Activated T-cell treated with anti-CD3 and anti-CD28 coated beads for 48 hours (primary cell): Measurements from ENCODE around the gene NANOG.
A peak's percentile ranks its signal among the peaks of the same experiment; 100 is the strongest.
"Not testable (repeated sequence)": the region's sequence is repeated elsewhere in the genome, so short reads cannot be mapped to it uniquely, and the experiment has no call there.

Experiments
- DNase-seq: peaks from one replicate; pipeline ENCODE4 v3.0.0-alpha.2; 2020; ENCODE audit warnings: low read depth

The NANOG gene

DNA sequence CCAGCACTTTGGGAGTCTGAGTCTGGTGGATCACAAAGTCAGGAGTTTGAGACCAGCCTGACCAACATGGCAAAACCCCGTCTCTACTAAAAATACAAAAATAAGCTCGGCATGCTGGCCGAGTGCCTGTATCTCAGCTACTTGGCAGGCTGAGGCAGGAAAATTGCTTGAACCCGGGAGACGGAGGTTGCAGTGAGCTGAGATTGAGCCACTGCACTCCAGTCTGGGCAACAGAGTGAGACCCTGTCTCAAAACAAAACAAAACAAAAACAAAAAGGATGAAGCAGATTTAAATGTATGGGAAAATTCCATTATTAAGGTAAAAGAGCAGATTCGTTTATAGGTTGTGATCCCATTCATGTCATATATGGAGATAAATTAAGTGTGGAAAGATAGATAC, 17.1 kb downstream of the NANOG start:
- DNase-seq: not testable (repeated sequence)

DNA sequence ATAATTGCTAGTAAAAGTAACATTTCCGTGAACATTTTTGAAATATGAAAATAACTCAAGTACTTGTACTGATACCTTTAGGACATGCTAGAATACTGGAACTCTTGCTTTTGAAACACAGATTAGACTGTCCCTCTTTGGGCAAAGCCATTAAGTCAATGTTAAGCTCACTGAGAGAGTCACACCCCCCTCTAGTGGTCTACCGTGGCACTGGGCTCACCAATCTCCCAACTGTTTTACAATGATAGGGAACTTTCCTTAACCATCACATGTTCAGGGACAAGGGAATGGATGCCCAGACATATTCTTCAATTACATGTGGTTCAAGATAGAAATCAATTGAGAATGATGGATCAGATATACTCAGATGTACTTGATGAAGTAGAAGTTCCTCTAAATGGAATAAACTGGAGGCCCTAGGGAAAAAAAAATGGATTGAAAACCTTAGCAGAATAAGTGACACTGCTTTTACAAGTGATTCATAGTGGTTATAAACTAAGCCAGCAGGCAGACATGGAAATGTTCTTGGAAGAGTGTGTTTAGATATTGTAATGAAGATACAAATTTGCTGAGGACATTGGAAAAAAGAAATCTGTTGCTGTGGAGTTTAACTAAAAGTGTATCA, 17.8 kb downstream of the NANOG start:
- DNase-seq: peak; percentile 48

DNA sequence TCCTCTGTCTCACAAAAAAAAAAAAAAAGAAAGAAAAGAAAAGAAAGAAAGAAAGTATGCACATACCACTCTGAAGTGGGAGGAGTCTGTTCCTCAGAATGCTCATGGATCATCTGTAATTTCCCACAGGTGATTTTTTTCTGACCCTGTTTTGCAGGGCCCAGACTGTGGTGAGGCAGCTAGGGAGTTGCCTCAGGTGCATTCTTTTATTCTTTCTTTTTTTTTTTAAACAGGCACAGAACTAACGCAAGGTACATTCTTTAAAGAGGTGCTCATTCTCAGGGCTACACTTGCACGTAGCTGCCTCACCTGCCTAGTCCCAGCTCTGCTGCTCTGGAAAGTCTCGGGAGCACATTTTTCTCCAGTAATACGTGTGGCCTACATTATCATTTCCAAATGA, 36.6 kb downstream of the NANOG start:
- not testable (repeated sequence) for DNase-seq

DNA sequence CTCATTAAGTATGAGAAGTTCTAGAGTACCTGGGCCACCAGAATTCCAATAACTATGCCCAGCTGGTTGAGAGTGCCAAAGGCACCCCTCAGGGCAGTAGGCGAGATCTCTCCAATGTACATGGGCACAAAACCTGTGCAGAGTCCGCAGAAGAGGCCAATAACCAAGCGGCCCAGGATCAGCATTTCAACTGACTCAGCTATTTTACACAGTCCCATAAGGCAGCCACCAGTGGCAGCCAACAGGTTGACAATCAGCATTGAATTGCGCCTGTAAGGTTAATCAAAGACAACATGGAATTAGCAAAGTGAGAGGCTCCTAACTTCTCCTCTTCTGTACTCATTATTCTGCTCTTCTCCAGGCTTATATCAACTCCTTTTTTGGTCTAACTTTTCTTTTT, 40.5 kb downstream of the NANOG start:
- not testable (repeated sequence) for DNase-seq

DNA sequence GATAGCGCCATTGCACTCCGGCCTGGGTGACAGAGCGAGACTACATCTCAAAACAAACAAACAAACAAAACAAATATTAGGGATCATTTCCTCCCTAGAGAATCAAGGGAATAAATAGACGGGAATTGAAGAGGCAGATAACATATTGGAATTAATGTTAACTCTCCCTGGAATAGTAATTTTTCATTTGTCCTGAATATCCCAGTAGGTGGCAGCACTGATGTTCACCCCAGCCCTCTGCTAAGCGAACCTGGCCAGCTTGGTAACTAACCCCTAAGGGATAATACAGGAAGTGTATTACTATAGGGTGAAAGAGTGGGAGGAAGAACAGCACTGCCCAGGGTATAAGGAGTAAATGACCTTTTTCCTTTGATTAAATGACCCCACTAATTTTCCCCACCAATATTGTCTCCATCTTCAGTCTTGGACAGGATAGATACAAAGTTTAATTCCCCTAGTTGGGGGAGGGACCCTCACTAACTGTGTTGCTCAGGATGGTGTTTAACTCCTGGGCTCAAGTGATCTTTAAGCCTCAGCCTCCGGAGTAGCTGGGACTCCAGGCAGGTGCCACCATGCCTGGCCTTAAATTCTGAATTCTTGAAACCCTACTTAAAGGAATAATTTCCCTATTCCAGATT, 43.0 kb downstream of the NANOG start:
- no peak for DNase-seq

DNA sequence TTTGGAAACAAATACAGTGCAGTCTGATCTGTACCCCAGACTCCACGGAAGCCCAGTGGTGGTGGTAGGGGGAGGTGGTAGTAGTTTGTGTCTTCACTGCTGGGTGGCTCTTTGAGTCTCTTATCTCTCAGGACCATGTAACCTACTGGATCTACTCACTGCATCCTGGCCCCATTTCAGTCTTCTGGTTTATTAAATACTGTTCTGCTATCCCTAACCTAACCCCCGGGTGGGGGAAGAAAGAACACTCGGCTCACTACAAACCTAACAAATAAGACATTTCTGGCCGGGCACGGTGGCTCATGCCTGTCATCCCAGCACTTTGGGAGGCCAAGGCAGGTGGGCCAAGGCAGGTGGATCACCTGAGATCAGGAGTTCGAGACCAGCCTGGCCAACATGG, 44.0 kb downstream of the NANOG start:
- not testable (repeated sequence) for DNase-seq

DNA sequence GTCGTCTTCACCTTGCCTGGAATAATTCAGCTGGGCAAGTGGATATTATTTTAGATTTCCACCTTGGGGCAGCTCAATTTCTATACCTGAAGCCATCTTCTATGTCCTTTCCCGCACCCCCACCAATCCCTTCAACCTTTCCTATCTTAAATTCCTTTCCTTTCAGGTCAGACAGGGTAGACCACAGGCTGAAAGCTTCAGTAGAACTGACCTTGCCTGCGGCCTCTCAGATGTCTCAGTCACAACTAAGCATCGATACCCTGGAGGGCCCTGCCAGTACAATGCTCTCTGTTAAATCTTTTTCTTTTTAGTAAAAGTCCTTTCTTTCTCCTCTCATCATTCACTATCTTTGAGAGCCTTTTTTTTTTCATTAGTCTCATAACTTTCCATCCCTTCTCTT, 44.6 kb downstream of the NANOG start:
- no peak for DNase-seq

DNA sequence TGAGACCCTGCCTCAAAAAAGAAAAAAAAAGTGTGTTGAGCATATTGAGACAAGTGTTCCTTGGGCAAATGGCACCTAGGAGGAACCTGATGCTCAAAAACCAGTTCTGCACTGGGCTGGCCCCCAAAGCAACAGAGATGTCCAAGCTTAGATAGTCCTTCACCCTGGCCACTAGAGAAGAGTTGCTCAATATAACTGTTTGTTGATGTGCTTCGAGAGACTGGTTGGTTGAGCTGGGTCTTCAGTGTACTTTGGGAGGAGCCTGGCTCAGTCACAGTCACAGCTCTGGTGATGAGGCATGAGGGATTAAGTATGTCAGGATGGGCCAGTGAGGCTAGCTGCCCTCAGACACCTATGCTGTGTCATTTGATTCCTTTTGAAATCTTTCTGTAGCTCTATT, 45.5 kb downstream of the NANOG start:
- no peak for DNase-seq

DNA sequence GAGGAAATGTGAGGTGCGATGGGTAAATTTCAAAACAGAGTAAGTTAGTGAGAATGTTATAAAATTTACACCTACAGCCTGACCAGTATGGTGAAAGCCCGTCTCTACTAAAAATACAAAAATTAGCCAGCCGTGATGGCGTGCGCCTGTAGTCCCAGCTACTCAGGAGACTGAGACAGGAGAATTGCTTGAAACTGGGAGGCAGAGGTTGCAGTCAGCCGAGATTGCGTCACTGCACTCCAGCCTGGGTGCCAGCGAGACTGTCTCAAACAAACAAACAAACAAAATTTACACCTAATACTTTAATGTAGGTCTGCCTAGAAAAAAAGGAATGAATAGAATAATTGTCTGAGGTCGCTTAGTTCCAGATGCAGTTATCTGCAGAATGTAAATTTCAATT, 45.9 kb downstream of the NANOG start:
- no peak for DNase-seq

DNA sequence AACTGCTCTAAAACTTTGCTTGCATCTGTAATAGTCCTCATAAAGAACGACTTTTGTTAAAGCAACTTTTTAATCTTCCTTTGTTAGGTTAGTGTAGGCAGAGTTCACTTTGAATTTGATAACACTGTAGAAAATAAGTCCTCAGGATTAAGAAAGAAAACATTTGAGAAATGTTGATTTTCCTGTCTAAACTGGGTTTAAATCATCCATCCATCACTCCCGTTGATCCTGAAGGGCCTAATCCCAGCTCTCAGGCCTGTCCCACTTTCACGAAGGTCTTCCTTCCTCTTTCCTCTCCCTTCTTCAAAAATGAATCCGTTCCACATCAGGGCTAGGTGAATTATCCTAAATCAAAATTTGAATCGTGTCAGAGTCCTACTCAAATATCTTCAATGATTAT, 46.6 kb downstream of the NANOG start:
- no peak for DNase-seq

DNA sequence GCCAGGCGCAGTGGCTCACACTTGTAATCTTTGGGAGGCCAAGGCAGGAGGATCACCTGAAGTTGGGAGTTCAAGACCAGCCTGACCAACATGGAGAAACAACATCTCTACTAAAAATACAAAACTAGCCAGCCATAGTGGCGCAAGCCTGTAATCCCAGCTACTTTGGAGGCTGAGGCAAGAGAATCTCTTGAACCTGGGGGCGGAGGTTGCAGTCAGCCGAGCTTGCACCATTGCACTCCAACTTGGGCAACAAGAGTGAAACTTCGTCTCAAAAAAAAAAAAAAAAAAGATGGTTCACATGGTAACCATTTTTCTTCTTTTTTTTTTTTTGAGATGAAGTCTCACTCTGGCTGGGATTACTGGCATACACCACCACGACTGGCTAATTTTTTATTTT, 48.2 kb downstream of the NANOG start:
- no peak for DNase-seq

DNA sequence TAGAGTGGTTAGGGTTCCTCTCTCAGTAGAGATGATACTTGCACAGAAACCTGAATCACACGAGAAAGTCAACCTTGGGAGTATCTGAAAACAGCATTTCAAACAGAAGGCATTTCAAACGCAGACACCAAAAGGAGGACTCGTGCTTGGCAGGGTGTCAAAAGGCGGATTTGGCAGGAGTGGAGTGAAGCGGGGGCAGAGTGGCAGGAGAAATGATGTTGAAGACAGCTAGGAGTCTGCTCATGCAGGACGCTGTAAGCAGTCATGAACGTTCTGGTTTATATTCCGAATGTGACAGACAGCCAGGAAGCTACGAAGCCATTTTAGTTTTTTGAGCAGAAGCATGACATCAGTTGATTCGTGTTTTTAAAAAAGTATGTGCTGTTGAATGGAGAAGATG, 50.0 kb downstream of the NANOG start:
- not testable (repeated sequence) for DNase-seq

DNA sequence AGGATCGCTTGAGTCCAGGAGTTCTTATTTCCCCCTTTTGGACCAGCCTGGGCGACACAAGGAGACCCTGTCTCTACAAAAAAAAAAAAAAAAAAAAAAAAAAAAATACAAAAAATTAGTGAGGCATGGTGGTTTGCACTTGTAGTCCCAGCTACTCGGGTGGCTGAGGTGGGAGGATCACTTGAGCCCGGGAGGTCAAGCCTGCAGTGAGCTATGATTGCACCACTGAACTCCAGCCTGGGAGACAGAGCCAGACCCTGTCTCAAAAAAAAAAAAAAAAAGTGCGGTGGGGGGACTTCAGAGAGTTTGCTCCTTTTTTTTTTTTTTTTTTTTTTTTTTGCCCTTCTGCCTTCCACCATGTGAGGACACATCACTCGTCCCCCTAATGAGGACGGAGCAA, 50.6 kb downstream of the NANOG start:
- not testable (repeated sequence) for DNase-seq

DNA sequence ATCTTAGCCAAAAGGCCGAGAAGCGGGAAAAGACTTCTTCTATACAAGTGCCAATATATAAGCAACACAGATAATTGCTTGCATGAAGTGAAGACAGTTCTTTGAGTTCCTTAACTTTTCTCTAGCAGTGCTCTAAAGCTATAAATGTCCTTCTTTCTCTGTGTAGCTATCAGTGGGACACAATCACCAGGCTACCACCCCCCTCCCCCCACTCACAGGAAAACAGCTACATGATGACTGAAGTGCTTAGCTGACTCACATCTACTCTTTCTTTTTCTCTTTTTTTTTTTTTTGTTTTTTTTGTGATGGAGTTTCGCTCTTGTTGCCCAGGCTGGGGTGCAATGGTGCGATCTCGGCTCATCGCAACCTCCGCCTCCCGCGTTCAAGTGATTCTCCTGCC, 53.2 kb downstream of the NANOG start:
- not testable (repeated sequence) for DNase-seq

DNA sequence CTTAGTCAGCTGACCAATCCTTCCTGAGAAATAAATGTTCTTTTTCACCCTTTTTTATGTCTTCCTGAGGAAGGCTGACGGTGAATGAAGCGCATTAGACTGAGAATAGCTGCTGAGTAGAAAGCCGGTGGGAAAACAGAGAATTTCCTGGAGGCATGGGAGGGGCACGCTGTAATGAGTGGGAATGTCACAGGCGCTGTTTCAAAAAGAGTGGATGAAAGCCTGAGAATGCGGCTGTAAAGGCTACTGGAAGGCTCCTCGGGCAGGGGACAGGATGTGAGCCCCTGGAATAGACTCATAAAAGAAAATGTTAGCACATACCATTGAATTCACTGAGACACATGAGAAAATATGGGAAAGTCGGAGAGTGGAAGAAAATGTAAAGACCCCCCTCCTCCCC, 53.9 kb downstream of the NANOG start:
- DNase-seq: not testable (repeated sequence)

DNA sequence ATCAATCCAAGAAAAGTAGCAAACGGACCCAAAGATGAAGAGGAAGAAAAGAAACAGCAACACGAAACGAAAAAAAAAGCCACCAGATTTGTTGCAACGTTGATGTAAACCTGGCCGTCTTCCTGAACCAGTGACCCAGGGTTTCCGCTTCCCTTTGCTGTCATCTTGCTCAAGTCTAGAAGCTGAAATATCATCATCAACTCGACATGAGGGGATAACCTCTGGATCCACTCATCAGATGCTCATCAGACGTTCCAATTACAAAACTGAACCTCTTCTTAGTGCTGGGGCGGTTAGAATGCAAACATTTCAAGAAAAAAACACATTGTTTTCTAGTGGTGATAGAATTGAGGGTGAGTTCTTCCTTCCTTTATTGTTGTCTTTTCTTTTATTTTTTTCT, 54.4 kb downstream of the NANOG start:
- not testable (repeated sequence) for DNase-seq

DNA sequence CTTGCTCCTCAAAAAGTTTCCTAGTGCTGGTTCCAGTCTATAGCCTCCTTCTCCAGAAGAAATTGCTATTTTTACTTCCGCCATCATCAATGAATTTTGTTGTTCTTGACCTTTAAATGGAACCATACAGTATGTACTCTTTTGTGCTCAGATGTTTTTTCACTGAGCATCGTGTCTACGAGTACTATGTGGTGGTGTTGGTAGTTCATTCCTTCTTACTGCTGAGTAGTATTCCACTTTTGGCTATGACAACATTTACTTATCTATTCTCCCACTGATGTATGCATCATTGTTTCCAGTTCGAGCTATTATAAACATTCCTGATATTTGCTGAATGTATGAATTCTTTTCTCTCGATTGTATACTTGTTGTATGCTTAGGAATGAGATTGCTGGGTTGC, 54.9 kb downstream of the NANOG start:
- DNase-seq: no peak

DNA sequence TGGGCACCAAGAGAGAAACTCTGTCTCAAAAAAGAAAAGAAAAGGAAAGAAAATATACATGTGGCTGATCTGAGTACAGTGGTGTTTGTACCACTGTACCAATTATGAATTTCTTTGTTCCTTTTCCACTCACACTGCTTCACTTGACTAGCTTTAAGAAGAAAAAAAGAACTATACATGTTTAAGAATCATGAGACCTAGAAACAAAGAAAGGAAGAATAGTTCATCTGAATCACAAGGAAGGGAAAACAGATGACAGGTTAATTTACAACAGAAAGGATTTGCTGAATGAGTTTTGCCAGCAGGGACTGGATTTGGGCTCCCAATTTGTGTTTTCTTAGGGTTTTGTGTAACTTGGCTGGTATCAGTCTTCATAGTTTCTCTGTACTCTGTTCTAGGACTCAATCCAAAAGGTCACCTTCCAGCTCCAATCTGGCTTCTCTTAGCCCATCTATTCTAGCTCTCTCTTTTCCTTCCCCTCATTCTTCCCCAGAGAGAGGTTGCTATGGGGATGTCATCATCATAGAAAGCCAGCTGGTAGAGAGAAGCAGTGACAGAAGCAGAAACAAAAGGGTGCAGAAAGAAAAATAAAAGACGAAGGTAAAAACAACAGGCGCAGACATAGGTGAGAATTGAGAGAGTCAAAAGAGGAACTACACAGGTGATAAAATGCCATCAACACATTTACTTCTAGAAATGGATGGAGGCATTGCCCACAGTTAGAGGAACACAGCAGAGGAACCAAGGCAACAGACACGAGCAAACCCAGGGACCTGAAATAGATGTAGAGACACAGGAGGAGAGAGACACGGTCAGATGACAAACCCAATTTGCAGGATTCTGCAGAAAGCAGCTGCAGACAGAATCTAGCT, 58.3 kb downstream of the NANOG start:
- DNase-seq: not testable (repeated sequence)

DNA sequence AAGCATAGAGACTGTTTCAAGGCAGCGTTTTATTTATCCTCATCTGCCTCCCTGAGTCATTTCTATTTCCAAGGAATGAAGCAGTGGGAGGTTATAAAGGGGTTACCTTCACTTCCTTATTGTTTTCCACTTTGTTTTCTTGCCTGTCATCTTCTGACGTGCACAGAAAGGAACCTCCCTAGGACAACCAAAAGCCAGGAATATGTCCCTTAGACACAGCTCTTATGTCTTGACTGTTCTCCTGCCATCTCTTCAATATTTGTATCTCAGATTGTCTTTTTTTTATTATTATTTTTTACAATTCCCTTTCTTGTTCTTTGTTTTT, 58.9 kb downstream of the NANOG start:
- not testable (repeated sequence) for DNase-seq
